ENCODE measurements around the gene MMP25.
A peak's percentile ranks its signal among the peaks of the same experiment; 100 is the strongest.

MMP25 gene

DNA sequence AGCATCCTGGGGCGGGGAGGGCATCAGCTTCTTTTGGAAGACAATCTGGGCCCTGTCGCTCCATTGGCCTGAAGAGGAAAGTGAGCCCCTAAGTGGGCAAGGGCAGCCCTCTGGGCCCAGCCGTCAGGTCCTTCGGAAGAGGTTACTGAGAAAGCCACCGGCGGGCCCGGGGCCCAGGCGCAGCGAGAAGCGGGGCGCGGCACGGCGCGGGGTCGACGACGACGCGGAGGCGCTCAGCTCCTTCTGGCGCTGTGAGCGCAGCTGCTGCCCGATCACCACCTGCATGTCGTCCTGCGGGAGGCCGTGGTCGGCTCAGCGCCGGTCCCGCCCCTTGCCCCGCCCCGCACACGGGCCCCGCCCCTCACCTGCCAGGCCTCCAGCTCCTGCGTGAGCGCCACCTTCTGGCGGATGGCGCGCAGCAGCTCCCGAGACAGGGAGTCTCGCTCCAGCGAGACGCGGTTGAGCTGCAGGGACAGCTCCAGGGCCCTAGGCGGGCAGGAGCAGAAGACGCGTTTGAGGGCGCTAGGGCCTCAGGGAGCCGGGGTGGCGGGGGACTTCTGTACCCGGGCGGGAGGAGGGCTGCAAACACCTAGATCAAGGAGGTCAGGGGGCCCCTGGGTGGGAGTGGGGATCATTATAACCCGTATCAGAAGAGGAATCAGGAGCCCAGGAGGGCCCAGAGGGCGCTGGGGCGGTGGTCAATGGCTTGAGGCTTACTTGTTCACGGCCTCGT lies 18.2 kb upstream of the MMP25 start:
- Histone ChIP-seq H3K4me1 (ENCODE audit: control insufficient read depth, insufficient read depth, low read length) (peaks cover 5% of the 10 kb centered on the region), H3K27ac (ENCODE audit: low read depth, low read length) (no peak overlapping the region), H3K4me3 (ENCODE audit: low read length) (no peak overlapping the region), H3K36me3 (ENCODE audit: control insufficient read depth, insufficient read depth, low read length) (peaks cover 4% of the 10 kb centered on the region), H3K9ac (ENCODE audit: low read length) (no peak overlapping the region), H3K27me3 (ENCODE audit: control insufficient read depth, insufficient read depth, low read length) (peaks cover 13% of the 10 kb centered on the region)

DNA sequence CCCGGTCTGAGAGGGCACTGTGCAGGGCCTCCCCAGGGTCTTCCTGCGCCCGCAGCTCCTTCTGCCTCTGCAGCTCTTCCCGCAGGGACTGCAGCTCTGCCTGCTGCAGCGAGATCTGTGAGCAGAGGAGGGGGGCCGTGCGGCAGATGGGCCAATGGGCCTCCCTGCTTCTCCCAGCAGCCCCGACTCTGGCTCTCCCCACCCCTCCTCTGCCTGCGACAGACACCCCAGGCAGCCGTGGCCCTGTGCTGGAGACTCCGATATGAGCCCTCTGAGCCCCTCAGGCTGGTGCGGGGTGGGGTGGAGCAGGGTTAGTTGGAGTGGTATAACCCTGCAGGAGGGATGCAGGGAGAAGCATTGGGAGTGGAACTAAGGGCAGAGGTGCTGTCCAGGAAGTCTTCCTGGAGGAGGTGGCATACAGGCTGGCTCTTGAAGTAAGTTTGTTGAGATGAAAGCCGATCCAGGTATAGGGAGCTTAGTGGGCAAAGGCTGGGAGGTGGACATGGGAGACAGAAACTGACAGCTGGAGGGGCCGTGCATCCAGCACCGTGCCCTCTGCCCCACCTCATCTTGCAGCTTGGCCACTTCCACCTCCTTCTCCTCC lies 17.5 kb upstream of the MMP25 start:
- Histone ChIP-seq H3K9ac (ENCODE audit: low read length) (no peak overlapping the region), H3K27ac (ENCODE audit: low read depth, low read length) (no peak overlapping the region), H3K4me3 (ENCODE audit: low read length) (no peak overlapping the region), H3K4me1 (ENCODE audit: control insufficient read depth, insufficient read depth, low read length) (peaks cover 5% of the 10 kb centered on the region), H3K36me3 (ENCODE audit: control insufficient read depth, insufficient read depth, low read length) (peaks cover 4% of the 10 kb centered on the region), H3K27me3 (ENCODE audit: control insufficient read depth, insufficient read depth, low read length) (peaks cover 13% of the 10 kb centered on the region)

DNA sequence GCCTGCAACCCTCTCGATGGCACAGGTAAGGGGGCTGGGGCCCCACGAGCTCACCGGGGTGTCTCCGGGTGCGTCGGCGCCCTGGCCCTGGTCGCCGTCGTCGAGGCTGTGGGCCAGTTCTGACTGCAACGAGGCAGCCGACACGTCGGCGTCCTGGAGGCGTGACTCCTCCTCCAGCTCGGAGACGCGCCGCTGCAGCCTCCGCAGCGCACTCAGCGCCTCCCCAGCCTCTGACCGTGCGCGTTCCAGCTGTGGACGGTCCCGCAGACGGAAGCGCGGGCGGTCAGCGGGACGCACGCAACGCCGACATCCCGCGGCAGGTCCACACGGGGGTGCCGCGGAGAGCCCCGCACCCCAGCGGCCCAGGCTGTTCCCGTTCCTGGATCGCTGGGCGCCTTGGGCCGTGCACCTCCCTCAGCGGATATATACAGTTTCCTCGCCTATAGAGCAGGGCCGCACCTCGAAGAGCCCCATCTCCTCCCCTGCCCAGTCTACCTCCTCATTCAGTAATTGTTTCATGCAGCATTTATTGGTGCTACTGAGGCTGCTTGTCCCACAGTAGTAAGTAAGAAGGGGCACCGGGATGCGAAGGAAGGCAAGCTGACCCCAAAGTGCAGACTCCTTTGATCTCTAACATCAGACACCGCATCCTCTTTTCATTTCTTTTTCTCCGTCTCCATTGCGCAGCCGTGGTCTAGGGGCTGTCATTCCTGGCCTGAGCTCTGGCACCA lies 16.7 kb upstream of the MMP25 start:
- Histone ChIP-seq H3K4me1 (ENCODE audit: control insufficient read depth, insufficient read depth, low read length) (peaks cover 5% of the 10 kb centered on the region), H3K36me3 (ENCODE audit: control insufficient read depth, insufficient read depth, low read length) (peaks cover 4% of the 10 kb centered on the region), H3K4me3 (ENCODE audit: low read length) (no peak overlapping the region), H3K9ac (ENCODE audit: low read length) (no peak overlapping the region), H3K27ac (ENCODE audit: low read depth, low read length) (no peak overlapping the region), H3K27me3 (ENCODE audit: control insufficient read depth, insufficient read depth, low read length) (peaks cover 13% of the 10 kb centered on the region)

GRCh38 chr16:3030222-3031212 lies 15.8 kb upstream of the MMP25 start:
- peaks cover 13% of the 10 kb centered on the region for H3K27me3 ChIP-seq (ENCODE audit: control insufficient read depth, insufficient read depth, low read length)
- peaks cover 5% of the 10 kb centered on the region for H3K4me1 ChIP-seq (ENCODE audit: control insufficient read depth, insufficient read depth, low read length)
- H3K9ac ChIP-seq (ENCODE audit: low read length): no peak overlapping the region
- H3K27ac ChIP-seq (ENCODE audit: low read depth, low read length): no peak overlapping the region
- peaks cover 4% of the 10 kb centered on the region for H3K36me3 ChIP-seq (ENCODE audit: control insufficient read depth, insufficient read depth, low read length)
- no peak overlapping the region for H3K4me3 ChIP-seq (ENCODE audit: low read length)

- H3K4me1 ChIP-seq (ENCODE audit: control insufficient read depth, insufficient read depth, low read length): peaks cover 5% of the 10 kb centered on the region
- peaks cover 4% of the 10 kb centered on the region for H3K36me3 ChIP-seq (ENCODE audit: control insufficient read depth, insufficient read depth, low read length)
- no peak overlapping the region for H3K4me3 ChIP-seq (ENCODE audit: low read length)
- H3K27ac ChIP-seq (ENCODE audit: low read depth, low read length): no peak overlapping the region
- no peak overlapping the region for H3K9ac ChIP-seq (ENCODE audit: low read length)
- H3K27me3 ChIP-seq (ENCODE audit: control insufficient read depth, insufficient read depth, low read length): peaks cover 17% of the 10 kb centered on the region
Observed at GRCh38 chr16:3032624-3033023, 13.7 kb upstream of the MMP25 start.

DNA sequence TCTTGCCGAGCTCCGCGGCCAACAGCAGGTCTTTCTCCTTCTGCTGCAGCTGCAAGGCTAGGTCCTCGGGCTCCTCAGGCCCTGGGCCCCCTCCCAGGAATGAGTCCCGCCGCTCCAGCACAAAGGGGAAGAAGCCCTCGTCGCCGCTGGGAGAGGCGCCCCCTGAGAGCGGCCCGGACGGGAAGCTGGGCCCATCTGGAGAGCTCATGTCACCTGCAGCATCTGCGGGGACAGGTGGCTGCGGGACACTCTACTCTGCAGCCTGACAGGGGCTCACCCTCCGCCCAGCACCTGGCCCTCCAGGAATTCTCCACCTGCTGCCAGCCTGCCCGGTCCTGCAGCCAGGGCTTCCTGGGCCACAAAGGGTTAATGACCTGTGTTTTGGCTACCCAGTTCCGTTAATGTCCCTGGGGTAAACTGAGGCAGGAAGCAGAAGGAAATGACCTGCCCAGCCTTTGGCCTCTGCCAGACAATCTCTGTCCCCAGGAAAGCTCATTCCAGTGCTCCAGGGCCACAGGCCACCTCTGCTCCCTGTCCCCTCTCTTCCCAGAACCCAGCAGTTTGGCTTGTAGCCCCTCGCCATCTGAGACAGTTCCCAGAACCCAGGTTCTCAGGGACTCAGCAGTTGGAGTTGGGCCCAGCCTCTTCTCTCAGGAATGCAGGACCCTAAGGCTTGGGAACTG lies 10.9 kb upstream of the MMP25 start:
- peak overlapping the region; percentile 49 for H3K4me3 ChIP-seq (ENCODE audit: low read length)
- no peak overlapping the region for H3K27ac ChIP-seq (ENCODE audit: low read depth, low read length)
- H3K27me3 ChIP-seq (ENCODE audit: control insufficient read depth, insufficient read depth, low read length): peaks cover 14% of the 10 kb centered on the region
- no peaks in the 10 kb centered on the region for H3K4me1 ChIP-seq (ENCODE audit: control insufficient read depth, insufficient read depth, low read length)
- H3K9ac ChIP-seq (ENCODE audit: low read length): no peak overlapping the region
- H3K36me3 ChIP-seq (ENCODE audit: control insufficient read depth, insufficient read depth, low read length): no peaks in the 10 kb centered on the region

- Histone ChIP-seq H3K4me1 (ENCODE audit: control insufficient read depth, insufficient read depth, low read length) (no peaks in the 10 kb centered on the region), H3K9ac (ENCODE audit: low read length) (no peak overlapping the region), H3K4me3 (ENCODE audit: low read length) (peak overlapping the region; percentile 49), H3K36me3 (ENCODE audit: control insufficient read depth, insufficient read depth, low read length) (no peaks in the 10 kb centered on the region), H3K27ac (ENCODE audit: low read depth, low read length) (no peak overlapping the region), H3K27me3 (ENCODE audit: control insufficient read depth, insufficient read depth, low read length) (peaks cover 12% of the 10 kb centered on the region)
Observed at GRCh38 chr16:3035972-3036725, 10.2 kb upstream of the MMP25 start.

GRCh38 chr16:3036726-3037315 lies 9.5 kb upstream of the MMP25 start, which contains the start of gene BICDL2:
TSS of gene BICDL2 (minus strand) at chr16:3036944. CDS start at chr16:3035496, 1,448 bp downstream.
- Histone ChIP-seq H3K27ac (ENCODE audit: low read depth, low read length) (no peak within 1 kb of the TSS), H3K27me3 (ENCODE audit: control insufficient read depth, insufficient read depth, low read length) (peaks cover 12% of the 10 kb centered on the region), H3K4me3 (ENCODE audit: low read length) (peak within 1 kb of the TSS; percentile 49), H3K9ac (ENCODE audit: low read length) (no peak within 1 kb of the TSS), H3K36me3 (ENCODE audit: control insufficient read depth, insufficient read depth, low read length) (no peaks in the 10 kb centered on the region), H3K4me1 (ENCODE audit: control insufficient read depth, insufficient read depth, low read length) (no peaks in the 10 kb centered on the region)

GRCh38 chr16:3038256-3038655 lies 8.1 kb upstream of the MMP25 start:
- H3K9ac ChIP-seq (ENCODE audit: low read length): no peak overlapping the region
- H3K4me3 ChIP-seq (ENCODE audit: low read length): no peak overlapping the region
- no peak overlapping the region for H3K27ac ChIP-seq (ENCODE audit: low read depth, low read length)
- H3K4me1 ChIP-seq (ENCODE audit: control insufficient read depth, insufficient read depth, low read length): no peaks in the 10 kb centered on the region
- no peaks in the 10 kb centered on the region for H3K36me3 ChIP-seq (ENCODE audit: control insufficient read depth, insufficient read depth, low read length)
- peaks cover 12% of the 10 kb centered on the region for H3K27me3 ChIP-seq (ENCODE audit: control insufficient read depth, insufficient read depth, low read length)

GRCh38 chr16:3038896-3039295 lies 7.5 kb upstream of the MMP25 start:
- Histone ChIP-seq H3K9ac (ENCODE audit: low read length) (no peak overlapping the region), H3K36me3 (ENCODE audit: control insufficient read depth, insufficient read depth, low read length) (no peaks in the 10 kb centered on the region), H3K27ac (ENCODE audit: low read depth, low read length) (no peak overlapping the region), H3K4me3 (ENCODE audit: low read length) (no peak overlapping the region), H3K4me1 (ENCODE audit: control insufficient read depth, insufficient read depth, low read length) (no peaks in the 10 kb centered on the region), H3K27me3 (ENCODE audit: control insufficient read depth, insufficient read depth, low read length) (peaks cover 12% of the 10 kb centered on the region)

DNA sequence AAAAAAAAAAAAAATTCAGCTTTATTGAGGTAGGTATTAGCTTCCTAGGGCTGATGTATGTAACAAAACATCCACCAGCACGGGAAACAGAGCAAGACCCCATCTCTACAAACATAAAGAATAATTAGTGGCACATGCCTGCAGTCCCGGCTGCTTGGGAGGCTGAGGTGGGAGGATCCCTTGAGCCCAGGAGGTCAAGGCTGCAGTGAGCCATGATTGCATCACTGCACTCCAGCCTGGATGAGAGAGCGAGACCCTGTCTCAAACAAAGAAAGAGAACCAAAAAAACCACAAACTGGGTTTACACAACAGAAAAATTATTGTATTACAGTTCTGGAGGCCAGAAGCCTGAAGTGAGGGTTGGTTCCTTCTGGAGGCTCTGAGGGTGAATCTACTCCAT lies 4.0 kb upstream of the MMP25 start:
- Histone ChIP-seq H3K27me3 (ENCODE audit: control insufficient read depth, insufficient read depth, low read length) (peaks cover 23% of the 10 kb centered on the region), H3K27ac (ENCODE audit: low read depth, low read length) (no peak overlapping the region), H3K36me3 (ENCODE audit: control insufficient read depth, insufficient read depth, low read length) (no peaks in the 10 kb centered on the region), H3K4me1 (ENCODE audit: control insufficient read depth, insufficient read depth, low read length) (no peaks in the 10 kb centered on the region), H3K4me3 (ENCODE audit: low read length) (no peak overlapping the region), H3K9ac (ENCODE audit: low read length) (no peak overlapping the region)
